KMS-11 (cell line): ENCODE results near the gene INTS6L.
A peak's percentile ranks its signal among the peaks of the same experiment; 100 is the strongest.
"Not testable (repeated sequence)": the region's sequence is repeated elsewhere in the genome, so short reads cannot be mapped to it uniquely, and the experiment has no call there.

ENCODE experiments used
- H2AFZ ChIP-seq: fragments of 200-600 bp; sonication (generic); 2 replicates; pipeline ENCODE4 v1.6.1; 2016; ENCODE audit warnings: antibody characterized with exemption, mixed run types, low read depth
- H3K27ac ChIP-seq: fragments of 200-600 bp; sonication (generic); 2 replicates; pipeline ENCODE4 v1.6.1; 2016; ENCODE audit warnings: mild to moderate bottlenecking, mixed run types
- H3K27me3 ChIP-seq: fragments of 200-600 bp; sonication (generic); 2 replicates; pipeline ENCODE4 v1.6.1; 2017; ENCODE audit warnings: mild to moderate bottlenecking, low read depth, mixed run types, moderate library complexity; ENCODE audit not compliant: insufficient read depth
- H3K36me3 ChIP-seq: fragments of 200-600 bp; sonication (generic); 2 replicates; pipeline ENCODE4 v1.6.1; 2017; ENCODE audit warnings: mild to moderate bottlenecking, mixed run types; ENCODE audit not compliant: insufficient read depth
- H3K4me1 ChIP-seq: fragments of 200-600 bp; sonication (generic); 2 replicates; pipeline ENCODE4 v1.6.1; 2016; ENCODE audit warnings: mild to moderate bottlenecking, low read depth, mixed run types; ENCODE audit not compliant: poor library complexity, severe bottlenecking
- H3K4me2 ChIP-seq: fragments of 200-600 bp; sonication (generic); 2 replicates; pipeline ENCODE4 v1.7.0; 2016; ENCODE audit warnings: mild to moderate bottlenecking, mixed run types
- H3K4me3 ChIP-seq: fragments of 200-600 bp; sonication (generic); IDR thresholded peaks from 2 replicates; pipeline ENCODE4 v1.6.1; 2017; ENCODE audit warnings: low read depth, low read length, mixed read lengths; ENCODE audit not compliant: insufficient read depth
- H3K79me2 ChIP-seq: fragments of 200-600 bp; sonication (generic); 2 replicates; pipeline ENCODE4 v1.6.1; 2016; ENCODE audit warnings: low read depth, mixed run types; ENCODE audit not compliant: insufficient read depth
- H3K9ac ChIP-seq: fragments of 200-600 bp; sonication (generic); 2 replicates; pipeline ENCODE4 v1.6.1; 2016; ENCODE audit warnings: mild to moderate bottlenecking, mixed run types
- H4K20me1 ChIP-seq: fragments of 200-600 bp; sonication (generic); 2 replicates; pipeline ENCODE4 v1.6.1; 2016; ENCODE audit warnings: mild to moderate bottlenecking, mixed run types; ENCODE audit not compliant: insufficient read depth
- CTCF ChIP-seq: fragments of 200-600 bp; sonication (generic); conservative IDR thresholded peaks from 2 replicates; pipeline ENCODE4 v1.6.1; 2017; ENCODE audit warnings: low read depth, mild to moderate bottlenecking, antibody characterized with exemption, low read length, moderate library complexity, mixed read lengths

Gene INTS6L

DNA sequence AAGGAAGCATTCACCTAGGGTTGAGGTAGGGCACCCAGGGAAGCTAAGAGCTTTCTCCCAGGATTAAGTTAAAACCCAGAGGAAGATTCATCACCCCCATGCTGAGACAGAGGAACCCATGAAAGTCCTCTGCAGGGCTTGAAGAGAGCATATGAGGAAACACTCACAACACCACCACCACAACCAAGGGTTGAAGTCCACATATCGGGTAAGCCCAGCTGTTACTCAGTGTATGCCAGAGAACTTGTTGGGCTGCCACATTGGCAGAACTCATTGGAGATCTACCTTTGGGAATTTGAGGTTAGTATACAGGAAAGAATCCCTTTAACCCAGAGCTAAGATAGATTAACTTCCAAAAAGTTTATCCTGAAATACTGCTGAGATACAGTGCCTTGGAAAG, 75.1 kb downstream of the INTS6L start:
- no peak for TF ChIP-seq CTCF
- Histone ChIP-seq H3K4me3 (no peak overlapping the region), H3K27ac (no peak overlapping the region), H4K20me1 (no peaks in the 10 kb centered on the region), H3K4me1 (no peaks in the 10 kb centered on the region), H3K36me3 (no peaks in the 10 kb centered on the region), H3K79me2 (no peaks in the 10 kb centered on the region), H3K27me3 (no peaks in the 10 kb centered on the region), H3K4me2 (no peak overlapping the region), H2AFZ (no peak overlapping the region), H3K9ac (no peak overlapping the region)

DNA sequence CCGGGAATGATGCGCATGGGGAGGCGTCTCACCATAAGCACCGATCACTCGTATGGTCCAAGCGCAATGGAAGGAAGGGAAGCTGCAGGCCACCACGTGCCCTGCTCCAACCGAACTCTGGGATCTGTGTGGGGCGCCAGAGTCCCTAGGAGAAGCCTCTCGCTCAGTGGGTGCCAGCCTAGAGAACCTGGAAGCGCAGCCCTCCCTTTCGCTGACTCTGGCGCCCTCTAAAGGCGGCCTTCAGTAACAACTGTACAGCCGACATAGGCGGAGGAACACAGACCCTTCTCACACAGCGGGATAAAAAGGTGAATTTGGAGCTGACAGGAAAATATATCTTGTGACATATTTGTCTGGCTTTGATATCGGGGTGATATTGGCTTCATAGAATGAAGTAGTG, 76.0 kb downstream of the INTS6L start:
- no peak overlapping the region for H2AFZ ChIP-seq
- no peaks in the 10 kb centered on the region for H4K20me1 ChIP-seq
- H3K9ac ChIP-seq = no peak overlapping the region
- no peaks in the 10 kb centered on the region for H3K27me3 ChIP-seq
- no peaks in the 10 kb centered on the region for H3K36me3 ChIP-seq
- H3K4me3 ChIP-seq = no peak overlapping the region
- no peak overlapping the region for H3K4me2 ChIP-seq
- no peaks in the 10 kb centered on the region for H3K4me1 ChIP-seq
- no peaks in the 10 kb centered on the region for H3K79me2 ChIP-seq
- TF ChIP-seq CTCF = peak; percentile 41
- no peak overlapping the region for H3K27ac ChIP-seq

DNA sequence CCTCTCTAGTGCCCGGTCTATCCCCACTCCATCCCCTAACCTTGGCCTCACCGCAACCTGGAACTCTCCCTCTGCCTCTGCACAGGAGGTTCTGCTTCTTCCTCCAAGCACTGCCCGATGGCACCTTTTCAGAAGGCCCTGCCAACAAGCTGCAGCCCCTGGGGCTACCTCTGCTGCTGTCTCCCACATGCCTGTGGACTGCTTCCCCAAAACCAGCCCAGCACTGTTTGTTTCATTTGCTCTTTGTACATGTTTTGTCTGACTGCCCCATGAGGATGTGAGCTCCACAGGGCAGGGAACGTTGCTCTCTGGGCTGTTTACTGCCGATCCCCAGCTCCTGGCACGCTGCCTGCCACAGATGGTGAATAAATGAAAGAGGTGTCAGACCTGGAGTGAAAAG, 85.4 kb downstream of the INTS6L start:
- Histone ChIP-seq H3K4me1 (no peaks in the 10 kb centered on the region), H4K20me1 (no peaks in the 10 kb centered on the region), H3K79me2 (no peaks in the 10 kb centered on the region), H3K27ac (no peak overlapping the region), H2AFZ (no peak overlapping the region), H3K4me2 (no peak overlapping the region), H3K9ac (no peak overlapping the region), H3K36me3 (no peaks in the 10 kb centered on the region), H3K4me3 (no peak overlapping the region), H3K27me3 (no peaks in the 10 kb centered on the region)
- no peak for TF ChIP-seq CTCF

DNA sequence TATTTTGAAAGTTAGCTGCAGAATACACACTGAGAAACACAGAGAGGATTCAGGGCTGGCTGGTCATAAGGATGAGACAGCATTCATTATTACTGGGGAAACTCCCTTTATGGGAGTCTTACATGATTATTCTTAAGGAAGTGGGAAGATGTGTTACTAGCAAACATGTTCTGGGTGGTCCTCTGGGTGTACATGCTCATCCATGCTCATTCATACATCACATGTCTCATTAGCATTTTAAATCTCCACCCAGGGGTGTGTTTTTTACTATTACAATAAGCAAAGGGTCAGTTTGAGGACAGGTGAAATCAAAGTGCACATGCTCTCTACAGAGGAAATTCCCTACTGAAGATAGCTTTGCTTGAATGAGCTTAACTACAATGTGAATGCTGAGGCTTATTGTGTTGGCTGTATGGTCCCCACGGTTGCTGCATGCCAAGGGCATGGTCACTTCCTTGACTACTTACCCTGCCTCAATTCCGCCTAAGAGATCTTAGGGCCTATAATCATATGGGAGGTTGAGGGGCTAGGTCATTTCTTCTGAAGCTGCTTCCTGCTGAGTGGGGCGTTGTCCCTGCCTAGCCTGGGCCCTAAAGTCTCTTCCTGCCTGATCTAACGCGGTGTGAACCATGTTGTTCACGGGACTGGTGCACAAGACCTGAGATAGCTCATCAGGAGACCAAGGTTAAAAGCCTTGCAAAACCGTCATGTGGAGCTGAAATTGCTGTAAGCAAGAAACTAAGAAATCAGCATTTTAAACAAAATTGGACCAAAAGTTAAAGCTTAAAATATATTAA, 104.1 kb downstream of the INTS6L start:
- H3K36me3 ChIP-seq, H3K79me2 ChIP-seq, H3K4me3 ChIP-seq, H3K4me2 ChIP-seq, H4K20me1 ChIP-seq, H3K4me1 ChIP-seq, H3K27me3 ChIP-seq, H3K9ac ChIP-seq, H3K27ac ChIP-seq, H2AFZ ChIP-seq: not testable (repeated sequence)

DNA sequence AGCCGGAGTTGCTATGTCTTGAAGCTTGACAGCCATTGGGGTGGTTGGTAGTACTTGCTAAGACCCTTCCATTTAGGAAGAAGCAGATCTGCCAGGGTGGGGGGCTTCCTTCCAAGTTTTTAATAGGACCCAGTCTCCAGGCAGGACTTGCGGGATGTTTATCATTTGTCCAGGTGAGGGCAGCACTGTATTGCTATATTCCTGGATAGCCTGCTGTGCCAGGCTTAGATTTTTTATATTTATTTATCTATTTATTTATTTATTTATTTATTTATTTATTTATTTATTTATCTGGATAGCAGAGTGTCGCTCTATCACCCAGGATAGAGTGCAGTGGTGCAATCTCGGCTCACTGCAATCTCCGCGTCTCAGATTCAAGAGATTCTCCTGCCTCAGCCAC, 105.5 kb downstream of the INTS6L start:
- Histone ChIP-seq H3K4me1 (no peaks in the 10 kb centered on the region), H3K36me3 (no peaks in the 10 kb centered on the region), H3K27ac (no peak overlapping the region), H3K79me2 (no peaks in the 10 kb centered on the region), H3K4me2 (no peak overlapping the region), H4K20me1 (no peaks in the 10 kb centered on the region), H2AFZ (no peak overlapping the region), H3K4me3 (no peak overlapping the region), H3K27me3 (no peaks in the 10 kb centered on the region), H3K9ac (no peak overlapping the region)
- peak; percentile 31 for TF ChIP-seq CTCF
